HG02759 (cell line): ENCODE measurements around the gene OR13A1.
"Not testable (repeated sequence)": the region's sequence is repeated elsewhere in the genome, so short reads cannot be mapped to it uniquely, and the experiment has no call there.

Experiments used
- ATAC-seq: cut with Tn5 transposase; IDR thresholded peaks from one replicate; pipeline ENCODE4 v1.9.1; 2021; ENCODE audit warnings: mild to moderate bottlenecking, moderate library complexity; ENCODE audit not compliant: unreplicated experiment

OR13A1 gene

GRCh38 chr10:45315508-45315907 is at the start of gene OR13A1:
Gene OR13A1, minus strand, starts transcription at chr10:45315608. Its CDS starts 11,186 bp downstream, at chr10:45304422.
- ATAC-seq, result no peak

DNA sequence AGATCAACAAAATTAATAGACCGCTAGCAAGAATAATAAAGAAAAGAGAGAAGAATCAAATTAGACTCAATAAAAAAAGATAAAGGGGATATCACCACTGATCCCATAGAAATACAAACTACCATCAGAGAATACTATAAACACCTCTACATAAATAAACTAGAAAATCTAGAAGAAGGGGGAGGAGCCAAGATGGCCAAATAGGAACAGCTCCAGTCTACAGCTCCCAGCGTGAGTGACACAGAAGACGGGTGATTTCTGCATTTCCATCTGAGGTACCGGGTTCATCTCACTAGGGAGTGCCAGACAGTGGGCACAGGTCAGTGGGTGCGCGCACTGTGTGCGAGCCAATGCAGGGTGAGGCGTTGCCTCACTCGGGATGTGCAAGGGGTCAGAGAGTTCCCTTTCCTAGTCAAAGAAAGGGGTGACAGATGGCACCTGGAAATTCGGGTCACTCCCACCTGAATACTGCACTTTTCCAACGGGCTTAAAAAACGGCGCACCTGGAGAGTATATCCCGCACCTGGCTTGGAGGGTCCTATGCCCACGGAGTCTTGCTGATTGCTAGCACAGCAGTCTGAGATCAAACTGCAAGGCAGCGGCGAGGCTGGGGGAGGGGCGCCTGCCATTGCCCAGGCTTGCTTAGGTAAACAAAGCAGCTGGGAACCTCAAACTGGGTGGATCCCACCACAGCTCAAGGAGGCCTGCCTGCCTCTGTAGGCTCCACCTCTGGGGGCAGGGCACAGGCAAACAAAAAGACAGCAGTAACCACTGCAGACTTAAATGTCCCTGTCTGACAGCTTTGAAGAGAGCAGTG is 46.8 kb upstream of the OR13A1 start:
- not testable (repeated sequence) for ATAC-seq

GRCh38 chr10:45358961-45359360 is 43.6 kb upstream of the OR13A1 start:
- ATAC-seq, result not testable (repeated sequence)

- no peak for ATAC-seq
Observed at GRCh38 chr10:45355494-45355893, 40.1 kb upstream of the OR13A1 start.

GRCh38 chr10:45354261-45354660 is 38.9 kb upstream of the OR13A1 start:
- ATAC-seq, result no peak

- peak; percentile 76 for ATAC-seq
Observed at GRCh38 chr10:45353186-45353585, 37.8 kb upstream of the OR13A1 start.

- not testable (repeated sequence) for ATAC-seq
Observed at GRCh38 chr10:45348196-45348765, 32.9 kb upstream of the OR13A1 start.

- ATAC-seq, result not testable (repeated sequence)
Observed at GRCh38 chr10:45347464-45347863, 32.1 kb upstream of the OR13A1 start.

DNA sequence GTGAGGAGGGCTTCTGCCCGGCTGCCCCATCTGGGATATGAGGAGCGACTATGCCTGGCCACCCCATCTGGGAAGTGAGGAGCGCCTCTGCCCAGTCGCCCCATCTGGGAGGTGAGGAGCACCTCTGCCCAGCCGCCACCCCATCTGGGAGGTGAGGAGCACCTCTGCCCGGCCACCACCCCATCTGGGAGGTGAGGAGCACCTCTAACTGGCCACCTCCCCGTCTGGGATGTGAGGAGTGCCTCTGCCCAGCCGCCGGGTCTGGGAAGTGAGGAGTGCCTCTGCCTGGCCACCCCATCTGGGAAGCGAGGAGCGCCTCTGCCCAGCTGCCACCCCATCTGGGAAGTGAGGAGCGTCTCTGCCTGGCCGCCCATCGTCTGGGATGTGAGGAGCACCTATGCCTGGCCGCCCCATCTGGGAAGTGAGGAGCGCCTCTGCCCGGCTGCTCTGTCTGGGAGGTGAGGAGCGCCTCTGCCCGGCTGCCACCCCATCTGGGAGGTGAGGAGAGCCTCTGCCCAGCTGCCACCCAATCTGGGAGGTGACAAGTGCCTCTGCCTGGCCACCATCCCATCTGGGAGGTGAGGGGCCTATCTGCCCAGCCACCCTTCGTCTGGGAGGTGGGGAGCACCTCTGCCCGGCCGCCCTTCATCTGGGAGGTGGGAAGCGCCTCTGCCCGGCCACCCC is 31.4 kb upstream of the OR13A1 start:
- ATAC-seq, result not testable (repeated sequence)

GRCh38 chr10:45340420-45340819 is 25.0 kb upstream of the OR13A1 start:
- not testable (repeated sequence) for ATAC-seq

DNA sequence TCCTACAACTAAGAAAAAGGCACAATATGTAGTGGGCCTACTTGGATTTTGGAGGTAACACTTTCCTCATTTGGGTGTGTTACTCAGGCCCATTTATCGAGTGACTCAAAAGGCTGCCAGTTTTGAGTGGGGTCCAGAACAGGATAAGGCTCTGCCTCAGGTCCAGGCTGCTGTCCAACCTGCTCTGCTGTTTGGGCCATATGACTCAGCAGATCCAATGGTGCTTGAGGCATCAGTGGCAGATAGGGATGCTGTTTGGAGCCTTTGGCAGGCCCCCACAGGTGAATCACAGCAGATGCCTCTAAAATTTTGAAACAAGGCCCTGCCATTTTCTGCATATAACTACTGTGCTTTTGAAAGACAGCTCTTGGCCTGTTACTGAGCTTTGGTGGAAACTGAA is 24.5 kb upstream of the OR13A1 start:
- no peak for ATAC-seq

- not testable (repeated sequence) for ATAC-seq
Observed at GRCh38 chr10:45331824-45332223, 16.4 kb upstream of the OR13A1 start.

DNA sequence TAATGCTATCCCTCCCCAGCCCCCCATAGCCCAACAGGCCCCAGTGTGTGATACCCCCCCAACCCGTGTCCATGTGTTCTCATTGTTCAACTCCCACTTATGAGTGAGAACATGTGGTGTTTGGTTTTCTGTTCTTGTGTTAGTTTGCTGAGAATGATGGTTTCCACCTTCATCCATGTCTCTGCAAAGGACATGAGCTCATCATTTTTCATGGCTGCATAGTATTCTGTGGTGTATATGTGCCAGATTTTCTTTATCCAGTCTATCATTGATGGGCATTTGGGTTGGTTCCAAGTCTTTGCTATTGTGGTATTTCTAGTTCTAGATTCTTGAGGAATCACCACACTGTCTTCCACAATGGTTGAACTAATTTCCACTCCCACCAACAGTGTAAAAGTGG is 11.5 kb upstream of the OR13A1 start:
- ATAC-seq, result not testable (repeated sequence)

GRCh38 chr10:45325116-45325515 is 9.7 kb upstream of the OR13A1 start:
- no peak for ATAC-seq

GRCh38 chr10:45319702-45320101 is 4.3 kb upstream of the OR13A1 start:
- no peak for ATAC-seq

GRCh38 chr10:45313264-45313873 is 2.0 kb downstream of the OR13A1 start:
- ATAC-seq, result no peak

GRCh38 chr10:45308707-45309106 is 6.7 kb downstream of the OR13A1 start:
- ATAC-seq, result peak; percentile 43

DNA sequence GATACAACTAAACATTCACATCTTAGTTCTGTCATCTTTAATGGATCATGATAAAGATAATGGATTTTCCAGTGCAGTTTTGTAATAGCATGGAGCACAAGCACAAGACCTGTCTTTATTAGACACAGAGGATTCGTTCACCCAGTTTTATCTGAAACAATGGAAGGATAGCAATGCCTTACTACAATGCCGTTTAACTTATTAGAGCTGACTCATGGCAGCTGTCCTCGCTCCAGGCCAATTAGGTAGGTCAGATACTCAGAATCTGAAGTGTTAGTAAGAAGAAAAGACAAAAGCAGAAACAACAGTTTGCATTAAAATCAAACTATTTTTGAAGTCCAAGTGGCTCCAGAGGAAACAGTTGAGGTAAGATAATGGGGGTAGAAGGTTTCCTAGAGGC is 12.8 kb downstream of the OR13A1 start:
- ATAC-seq, result no peak

DNA sequence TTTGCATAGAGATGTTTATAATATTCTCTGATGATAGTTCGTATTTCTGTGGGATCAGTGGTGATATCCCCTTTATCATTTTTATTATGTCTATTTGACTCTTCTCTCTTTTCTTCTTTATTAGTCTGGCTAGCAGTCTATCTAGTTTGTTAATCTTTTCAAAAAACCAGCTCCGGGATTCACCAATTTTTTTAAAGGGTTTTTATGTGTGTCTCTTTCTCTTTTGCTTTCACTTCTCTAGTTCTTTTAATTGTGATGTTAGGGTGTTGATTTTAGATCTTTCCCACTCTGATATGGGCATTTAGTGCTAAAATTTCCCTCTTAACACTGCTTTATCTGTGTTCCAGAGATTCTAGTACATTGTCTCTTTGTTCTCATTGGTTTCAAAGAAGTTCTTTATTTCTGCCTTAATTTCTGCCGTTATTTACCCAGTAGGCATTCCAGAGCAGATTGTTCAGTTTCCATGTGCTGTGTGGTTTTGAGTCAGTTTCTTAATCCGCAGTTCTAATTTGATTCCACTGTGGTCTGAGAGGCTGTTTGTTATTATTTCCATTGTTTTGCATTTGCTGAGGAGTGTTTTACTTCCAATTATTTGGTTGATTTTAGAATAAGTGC is 17.0 kb downstream of the OR13A1 start:
- ATAC-seq, result not testable (repeated sequence)

DNA sequence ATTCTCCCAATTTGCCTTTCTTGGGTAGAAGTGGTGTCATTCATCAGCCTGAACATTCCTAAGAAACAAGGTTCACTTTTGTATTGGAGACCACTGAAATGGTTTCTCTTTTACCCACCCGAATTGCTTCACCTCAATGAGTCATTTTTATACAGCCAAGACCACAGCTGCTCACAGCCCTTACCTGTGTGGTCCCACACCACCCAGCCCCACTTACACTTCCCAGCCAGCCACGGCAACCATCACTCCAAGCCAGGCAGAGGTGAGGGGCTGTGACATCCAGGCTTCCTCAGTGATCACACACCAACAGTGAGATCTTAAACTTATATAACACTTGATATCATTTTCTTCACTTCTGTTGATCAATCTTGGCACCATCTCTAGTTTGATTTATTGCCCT is 20.7 kb downstream of the OR13A1 start:
- ATAC-seq, result no peak

- no peak for ATAC-seq
Observed at GRCh38 chr10:45286980-45287379, 28.4 kb downstream of the OR13A1 start.
